OCI-LY1 (cell line): ENCODE results near the gene MYH7B.

Experiments used
- EZH2 ChIP-seq: fragments of 200-600 bp; sonication (generic), shearing (Covaris generic); IDR thresholded peaks from 2 replicates; pipeline ENCODE4 v1.8.0; 2017; ENCODE audit warnings: borderline replicate concordance, mixed run types, mild to moderate bottlenecking, antibody characterized with exemption, low read length, moderate library complexity, mixed read lengths
- TF ChIP-seq, protein P1 (sequence below): fragments of 200-600 bp; sonication (generic), shearing (Covaris generic); IDR thresholded peaks from 2 replicates; pipeline ENCODE4 v1.5.1; 2017; ENCODE audit warnings: mild to moderate bottlenecking, antibody characterized with exemption, low read length, moderate library complexity, mixed read lengths

DNA sequence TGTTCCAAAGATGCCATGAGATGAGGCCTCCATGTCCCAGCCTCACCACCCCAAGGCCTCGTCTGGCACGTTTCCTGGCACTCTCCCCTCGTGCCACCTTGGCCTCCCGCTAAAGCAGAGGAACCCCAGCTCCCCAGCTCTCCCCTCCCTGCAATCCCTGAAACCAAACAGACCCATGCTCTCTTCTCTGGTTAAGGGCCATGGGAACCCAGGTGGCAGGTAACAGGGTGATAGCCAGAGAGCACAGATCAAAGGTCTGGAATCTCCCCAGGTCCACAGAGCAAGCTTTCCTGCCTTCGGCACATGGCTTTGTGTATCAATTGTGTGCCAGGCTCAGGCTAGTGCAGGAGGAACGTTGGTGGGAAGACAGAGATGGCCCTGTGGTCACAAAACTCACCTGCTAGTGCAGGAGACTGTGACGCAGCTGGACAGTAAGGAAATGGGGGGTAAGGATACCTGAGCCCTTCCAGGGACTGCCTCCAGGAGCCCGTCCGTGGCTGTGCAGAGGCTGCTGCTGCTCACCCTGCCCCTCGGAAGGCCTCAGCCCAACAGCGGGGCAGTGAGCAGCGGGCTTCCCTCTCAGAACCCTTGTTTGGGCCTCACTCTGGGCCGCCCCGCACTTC is 39.0 kb downstream of the MYH7B start:
- TF ChIP-seq EZH2, result no peak
- TF ChIP-seq, protein P1, sequence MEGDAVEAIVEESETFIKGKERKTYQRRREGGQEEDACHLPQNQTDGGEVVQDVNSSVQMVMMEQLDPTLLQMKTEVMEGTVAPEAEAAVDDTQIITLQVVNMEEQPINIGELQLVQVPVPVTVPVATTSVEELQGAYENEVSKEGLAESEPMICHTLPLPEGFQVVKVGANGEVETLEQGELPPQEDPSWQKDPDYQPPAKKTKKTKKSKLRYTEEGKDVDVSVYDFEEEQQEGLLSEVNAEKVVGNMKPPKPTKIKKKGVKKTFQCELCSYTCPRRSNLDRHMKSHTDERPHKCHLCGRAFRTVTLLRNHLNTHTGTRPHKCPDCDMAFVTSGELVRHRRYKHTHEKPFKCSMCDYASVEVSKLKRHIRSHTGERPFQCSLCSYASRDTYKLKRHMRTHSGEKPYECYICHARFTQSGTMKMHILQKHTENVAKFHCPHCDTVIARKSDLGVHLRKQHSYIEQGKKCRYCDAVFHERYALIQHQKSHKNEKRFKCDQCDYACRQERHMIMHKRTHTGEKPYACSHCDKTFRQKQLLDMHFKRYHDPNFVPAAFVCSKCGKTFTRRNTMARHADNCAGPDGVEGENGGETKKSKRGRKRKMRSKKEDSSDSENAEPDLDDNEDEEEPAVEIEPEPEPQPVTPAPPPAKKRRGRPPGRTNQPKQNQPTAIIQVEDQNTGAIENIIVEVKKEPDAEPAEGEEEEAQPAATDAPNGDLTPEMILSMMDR, result no peak
